ENCODE results near the gene TMEM18. TPM values are rescaled to one million over a fixed set of nuclear protein-coding genes. Genes with fewer than 3 reads are reported as not detected.

TMEM18 gene
- total RNA-seq: 10 to 100 TPM; 32.5 to 33.4 TPM

- Mint-ChIP-seq H3K4me1 (ENCODE audit: low read depth) (peaks cover 53% of the 10 kb centered on the region), H3K36me3 (ENCODE audit: insufficient read depth in 2 of 2) (peaks cover 0 to 6% of the 10 kb centered on the region in 2 donors), H3K9me3 (no peaks in the 10 kb centered on the region), H3K27ac (peak within 1 kb of the TSS; percentile 92), H3K4me3 (peak within 1 kb of the TSS; percentile 96 to 98), H3K27me3 (ENCODE audit: low read depth) (no peaks in the 10 kb centered on the region)
- DNase-seq (peak in 1 of 2 donors; percentile 92), ATAC-seq (replicated peaks in 1 of 2) (peak; percentile 70 to 79)
Observed at GRCh38 chr2:677056-677958, at the start of gene TMEM18. Gene TMEM18 (minus strand): TSS chr2:677406. CDS start chr2:677345, 61 bp downstream.

- DNase-seq (peak in 1 of 2 donors; percentile 19), ATAC-seq (replicated peaks in 1 of 2) (peak in 1 of 2 donors; percentile 60)
- H3K4me3 Mint-ChIP-seq: peak overlapping the region in 1 of 2 donors; percentile 67
- H3K9me3 Mint-ChIP-seq: no peaks in the 10 kb centered on the region
- peaks cover 38% of the 10 kb centered on the region for H3K27me3 Mint-ChIP-seq (ENCODE audit: low read depth)
- no peak overlapping the region for H3K27ac Mint-ChIP-seq
- no peaks in the 10 kb centered on the region for H3K4me1 Mint-ChIP-seq (ENCODE audit: low read depth)
- no peaks in the 10 kb centered on the region for H3K36me3 Mint-ChIP-seq (ENCODE audit: insufficient read depth in 2 of 2)
Observed at GRCh38 chr2:726169-726568, 49.0 kb upstream of the TMEM18 start.

GRCh38 chr2:725468-725867 is 48.3 kb upstream of the TMEM18 start:
- H3K4me3 Mint-ChIP-seq: no peak overlapping the region
- H3K4me1 Mint-ChIP-seq (ENCODE audit: low read depth): no peaks in the 10 kb centered on the region

GRCh38 chr2:723761-724160 is 46.6 kb upstream of the TMEM18 start:
- DNase-seq (no peak), ATAC-seq (replicated peaks in 1 of 2) (no peak)
- peaks cover 36% of the 10 kb centered on the region for H3K27me3 Mint-ChIP-seq (ENCODE audit: low read depth)
- H3K36me3 Mint-ChIP-seq (ENCODE audit: insufficient read depth in 2 of 2): no peaks in the 10 kb centered on the region
- H3K9me3 Mint-ChIP-seq: no peaks in the 10 kb centered on the region
- H3K4me1 Mint-ChIP-seq (ENCODE audit: low read depth): no peaks in the 10 kb centered on the region
- no peak overlapping the region for H3K27ac Mint-ChIP-seq
- H3K4me3 Mint-ChIP-seq: no peak overlapping the region

More at GRCh38 chr2:725468-725867, 48.3 kb upstream of the TMEM18 start:
- Mint-ChIP-seq H3K9me3 (no peaks in the 10 kb centered on the region), H3K27ac (no peak overlapping the region), H3K27me3 (ENCODE audit: low read depth) (peaks cover 38% of the 10 kb centered on the region), H3K36me3 (ENCODE audit: insufficient read depth in 2 of 2) (no peaks in the 10 kb centered on the region)
- no peak for ATAC-seq (replicated peaks in 1 of 2)
- DNase-seq: no peak

GRCh38 chr2:720842-721241 is 43.6 kb upstream of the TMEM18 start:
- Mint-ChIP-seq H3K27me3 (ENCODE audit: low read depth) (peaks cover 37% of the 10 kb centered on the region), H3K36me3 (ENCODE audit: insufficient read depth in 2 of 2) (no peaks in the 10 kb centered on the region), H3K4me1 (ENCODE audit: low read depth) (no peaks in the 10 kb centered on the region), H3K9me3 (no peaks in the 10 kb centered on the region), H3K4me3 (no peak overlapping the region), H3K27ac (no peak overlapping the region)
- ATAC-seq (replicated peaks in 1 of 2) (no peak), DNase-seq (no peak)

- Mint-ChIP-seq H3K4me3 (no peak overlapping the region), H3K36me3 (ENCODE audit: insufficient read depth in 2 of 2) (no peaks in the 10 kb centered on the region), H3K9me3 (no peaks in the 10 kb centered on the region), H3K27ac (no peak overlapping the region), H3K4me1 (ENCODE audit: low read depth) (no peaks in the 10 kb centered on the region), H3K27me3 (ENCODE audit: low read depth) (peaks cover 33% of the 10 kb centered on the region)
- no peak for ATAC-seq (replicated peaks in 1 of 2)
- DNase-seq: no peak
Observed at GRCh38 chr2:719734-720133, 42.5 kb upstream of the TMEM18 start.

GRCh38 chr2:719191-719590 is 42.0 kb upstream of the TMEM18 start:
- Mint-ChIP-seq H3K4me3 (no peak overlapping the region), H3K27me3 (ENCODE audit: low read depth) (peaks cover 32% of the 10 kb centered on the region), H3K27ac (no peak overlapping the region), H3K36me3 (ENCODE audit: insufficient read depth in 2 of 2) (no peaks in the 10 kb centered on the region), H3K4me1 (ENCODE audit: low read depth) (peaks cover 4% of the 10 kb centered on the region), H3K9me3 (no peaks in the 10 kb centered on the region)
- ATAC-seq (replicated peaks in 1 of 2): no peak
- DNase-seq: no peak

GRCh38 chr2:717661-718060 is 40.5 kb upstream of the TMEM18 start:
- DNase-seq: no peak
- ATAC-seq (replicated peaks in 1 of 2): no peak
- H3K27ac Mint-ChIP-seq: no peak overlapping the region
- H3K9me3 Mint-ChIP-seq: no peaks in the 10 kb centered on the region
- H3K27me3 Mint-ChIP-seq (ENCODE audit: low read depth): peaks cover 38% of the 10 kb centered on the region
- H3K36me3 Mint-ChIP-seq (ENCODE audit: insufficient read depth in 2 of 2): no peaks in the 10 kb centered on the region
- H3K4me1 Mint-ChIP-seq (ENCODE audit: low read depth): peaks cover 5% of the 10 kb centered on the region
- no peak overlapping the region for H3K4me3 Mint-ChIP-seq

GRCh38 chr2:715854-716560 is 38.8 kb upstream of the TMEM18 start:
- Mint-ChIP-seq H3K36me3 (ENCODE audit: insufficient read depth in 2 of 2) (no peaks in the 10 kb centered on the region), H3K4me1 (ENCODE audit: low read depth) (peaks cover 5% of the 10 kb centered on the region), H3K27me3 (ENCODE audit: low read depth) (peaks cover 55% of the 10 kb centered on the region), H3K27ac (no peak overlapping the region), H3K4me3 (no peak overlapping the region), H3K9me3 (no peaks in the 10 kb centered on the region)
- ATAC-seq (replicated peaks in 1 of 2) (no peak), DNase-seq (no peak)

GRCh38 chr2:715038-715437 is 37.8 kb upstream of the TMEM18 start:
- DNase-seq (no peak), ATAC-seq (replicated peaks in 1 of 2) (no peak)
- H3K36me3 Mint-ChIP-seq (ENCODE audit: insufficient read depth in 2 of 2): no peaks in the 10 kb centered on the region
- peaks cover 5% of the 10 kb centered on the region for H3K4me1 Mint-ChIP-seq (ENCODE audit: low read depth)
- no peaks in the 10 kb centered on the region for H3K9me3 Mint-ChIP-seq
- H3K4me3 Mint-ChIP-seq: no peak overlapping the region
- H3K27ac Mint-ChIP-seq: no peak overlapping the region
- peaks cover 61% of the 10 kb centered on the region for H3K27me3 Mint-ChIP-seq (ENCODE audit: low read depth)

- Mint-ChIP-seq H3K27me3 (ENCODE audit: low read depth) (peaks cover 54% of the 10 kb centered on the region), H3K36me3 (ENCODE audit: insufficient read depth in 2 of 2) (no peaks in the 10 kb centered on the region), H3K27ac (no peak overlapping the region), H3K4me1 (ENCODE audit: low read depth) (peaks cover 5% of the 10 kb centered on the region), H3K4me3 (no peak overlapping the region), H3K9me3 (no peaks in the 10 kb centered on the region)
- ATAC-seq (replicated peaks in 1 of 2): peak; percentile 66
- peak; percentile 60 to 62 for DNase-seq
Observed at GRCh38 chr2:714005-714741, 37.0 kb upstream of the TMEM18 start.

- H3K36me3 Mint-ChIP-seq (ENCODE audit: insufficient read depth in 2 of 2): no peaks in the 10 kb centered on the region
- peaks cover 45% of the 10 kb centered on the region for H3K27me3 Mint-ChIP-seq (ENCODE audit: low read depth)
Observed at GRCh38 chr2:710867-711665, 33.9 kb upstream of the TMEM18 start.

More at GRCh38 chr2:710867-711665, 33.9 kb upstream of the TMEM18 start:
- ATAC-seq (replicated peaks in 1 of 2) (no peak), DNase-seq (no peak)
- H3K4me1 Mint-ChIP-seq (ENCODE audit: low read depth): peaks cover 11% of the 10 kb centered on the region
- no peaks in the 10 kb centered on the region for H3K9me3 Mint-ChIP-seq
- no peak overlapping the region for H3K4me3 Mint-ChIP-seq
- H3K27ac Mint-ChIP-seq: no peak overlapping the region

All from activated T-cell treated with anti-CD3 and anti-CD28 coated beads, Interleukin-2, amount 50 U/mL, for 72 hours (primary cell).